NCI-H146 treated with DMSO at 0.1 percent for 48 hours (cell line): ENCODE measurements around the gene PRDM16.

Source experiments
- DNase-seq: peaks from one replicate; lab custom pipeline; 2025; ENCODE audit not compliant: unreplicated experiment; lab: John Stamatoyannopoulos, UW

Gene PRDM16

DNA sequence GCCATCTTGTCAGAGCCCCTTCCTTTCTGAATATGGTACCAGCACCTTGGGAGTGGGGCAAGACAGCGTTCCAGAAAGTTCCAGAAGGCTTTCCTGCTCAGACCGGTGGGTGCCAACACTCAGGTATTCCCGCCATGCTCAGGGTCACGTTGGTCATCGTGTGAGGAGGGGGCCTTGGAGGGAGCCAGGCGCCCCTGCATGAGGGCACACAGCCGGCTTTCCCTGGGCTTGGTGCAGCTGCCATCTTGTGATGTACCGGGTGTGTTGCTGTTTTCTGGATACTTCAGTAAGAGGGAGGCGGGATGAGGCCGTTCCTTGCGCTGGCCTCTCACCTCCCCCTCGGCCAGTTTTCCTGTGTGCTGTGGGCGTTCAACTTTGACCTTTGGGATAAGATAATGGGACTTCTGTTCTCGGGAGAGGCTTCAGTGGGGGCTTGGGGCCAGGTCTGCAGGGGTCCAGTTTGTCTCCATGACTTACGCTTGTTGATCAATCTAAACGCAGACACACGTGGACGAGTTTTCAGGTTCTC lies 69.7 kb downstream of the PRDM16 start:
- no peak for DNase-seq

DNA sequence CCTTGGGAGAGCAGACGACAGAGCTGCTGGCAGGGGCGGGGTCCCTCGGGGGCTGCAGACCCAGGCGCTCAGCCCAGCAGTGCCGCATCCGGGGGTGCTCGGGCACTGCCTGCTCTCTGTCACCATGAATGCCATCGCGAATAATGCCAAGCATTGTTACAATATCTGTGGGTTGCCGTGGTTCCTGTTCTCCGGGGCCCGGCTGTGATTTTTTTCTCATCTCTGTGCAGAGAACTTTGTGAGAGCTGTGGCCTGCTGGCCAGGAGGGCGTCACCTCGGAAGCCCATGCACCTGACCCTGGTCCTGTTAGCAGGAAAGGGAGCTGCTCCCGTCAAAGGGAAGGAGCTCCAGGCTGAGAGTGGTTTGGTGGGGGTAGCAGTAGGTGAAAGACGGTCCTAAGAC lies 70.4 kb downstream of the PRDM16 start:
- DNase-seq: no peak

DNA sequence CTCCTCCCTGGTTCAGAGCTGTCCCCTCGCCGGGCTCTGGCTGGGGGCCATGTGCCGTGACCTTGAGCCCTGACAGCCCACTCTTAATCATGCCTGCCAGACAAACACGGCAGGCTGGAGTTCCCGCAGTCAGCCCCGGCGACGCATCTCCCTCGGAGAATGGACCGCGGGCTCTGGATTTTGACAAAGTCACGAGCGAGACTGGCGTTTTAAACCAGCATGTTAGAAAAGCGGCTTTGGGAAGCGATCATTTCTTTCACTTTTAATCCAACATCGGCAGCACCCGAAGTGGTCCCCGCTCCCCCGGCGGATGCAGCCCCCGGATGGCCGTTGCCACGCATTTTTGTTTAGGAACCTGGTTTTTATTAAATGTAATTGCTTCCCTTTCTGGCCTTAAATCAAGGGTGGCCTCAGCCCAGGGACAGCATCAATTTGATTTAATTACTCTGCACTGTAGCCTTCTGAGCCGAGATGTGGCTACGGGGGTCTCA lies 70.9 kb downstream of the PRDM16 start:
- DNase-seq: no peak

DNA sequence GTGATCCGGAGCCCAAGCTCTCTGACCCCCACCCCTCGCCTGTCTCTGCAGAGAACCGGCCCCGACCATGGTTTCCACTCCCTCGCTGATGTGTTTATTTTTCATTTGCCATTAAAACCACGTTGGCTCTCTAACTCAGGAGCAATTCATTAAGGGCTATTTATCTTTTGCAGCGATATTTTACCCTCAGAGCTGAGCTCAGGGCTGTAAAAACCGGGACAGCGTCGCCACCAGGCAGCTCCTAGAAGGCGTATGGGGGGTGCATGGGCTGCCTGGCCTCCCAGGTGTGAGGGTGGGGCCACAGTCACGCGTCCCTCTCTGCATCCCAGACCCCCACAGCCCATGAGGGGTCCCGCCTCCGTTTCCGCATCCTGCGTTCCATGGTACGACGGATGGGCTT lies 71.4 kb downstream of the PRDM16 start:
- DNase-seq: no peak

DNA sequence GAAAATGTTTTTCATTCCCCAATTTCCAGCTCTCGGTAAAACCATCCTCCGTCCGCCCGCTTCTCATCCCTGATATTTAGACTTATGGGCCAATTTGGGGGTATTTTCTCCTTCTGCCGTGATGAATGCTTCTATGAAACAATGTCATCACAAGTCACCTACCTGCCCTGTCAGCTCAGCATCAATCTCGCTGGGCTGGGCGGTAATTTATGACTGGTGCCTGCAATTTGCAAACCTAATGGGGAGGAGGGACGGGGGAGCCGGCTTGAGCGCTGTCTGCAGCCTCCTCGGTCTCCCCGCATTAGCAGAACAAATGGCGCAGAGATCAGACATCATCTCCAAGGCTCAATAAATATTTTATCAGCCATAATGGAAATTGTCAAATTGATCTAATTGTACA lies 72.1 kb downstream of the PRDM16 start:
- DNase-seq: no peak

DNA sequence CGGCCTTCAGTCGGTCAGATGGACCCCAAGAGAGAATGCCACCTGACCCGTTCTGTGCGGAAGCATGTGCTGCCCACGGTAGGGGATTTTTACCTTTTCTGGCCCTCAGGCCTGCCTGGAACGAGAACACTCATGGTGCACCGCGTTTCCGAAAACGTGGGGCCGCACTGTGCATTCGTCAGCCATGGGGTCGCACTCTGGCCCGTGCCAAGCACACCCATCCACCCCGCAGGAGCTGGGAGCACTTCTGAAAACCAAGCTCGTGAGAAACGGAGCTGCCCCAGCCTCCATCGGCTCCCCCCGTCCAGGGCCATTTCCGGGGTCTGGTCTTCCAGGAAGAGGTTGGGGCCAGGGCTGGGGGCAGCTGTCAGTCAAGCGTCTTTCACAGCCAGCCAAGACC lies 72.8 kb downstream of the PRDM16 start:
- DNase-seq: no peak

DNA sequence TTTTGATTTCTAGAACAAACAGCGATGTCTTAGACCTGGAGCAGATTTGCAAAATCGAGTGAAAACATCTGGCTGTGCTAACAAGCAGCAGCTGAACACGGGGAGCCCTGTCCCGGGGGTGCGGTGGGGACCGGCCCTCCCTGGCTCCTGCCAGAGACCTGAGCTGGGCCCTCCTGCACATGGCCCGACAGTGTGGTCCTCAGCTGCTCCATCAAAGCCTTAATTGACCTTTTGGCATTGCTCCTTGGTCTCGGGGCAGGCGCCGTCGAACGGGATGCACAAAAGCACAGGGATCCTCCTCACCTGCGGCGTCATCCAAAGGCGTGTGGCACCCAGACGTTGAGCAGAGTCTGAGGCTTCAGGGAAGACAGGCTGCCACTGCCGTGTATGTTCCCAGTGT lies 73.2 kb downstream of the PRDM16 start:
- no peak for DNase-seq

DNA sequence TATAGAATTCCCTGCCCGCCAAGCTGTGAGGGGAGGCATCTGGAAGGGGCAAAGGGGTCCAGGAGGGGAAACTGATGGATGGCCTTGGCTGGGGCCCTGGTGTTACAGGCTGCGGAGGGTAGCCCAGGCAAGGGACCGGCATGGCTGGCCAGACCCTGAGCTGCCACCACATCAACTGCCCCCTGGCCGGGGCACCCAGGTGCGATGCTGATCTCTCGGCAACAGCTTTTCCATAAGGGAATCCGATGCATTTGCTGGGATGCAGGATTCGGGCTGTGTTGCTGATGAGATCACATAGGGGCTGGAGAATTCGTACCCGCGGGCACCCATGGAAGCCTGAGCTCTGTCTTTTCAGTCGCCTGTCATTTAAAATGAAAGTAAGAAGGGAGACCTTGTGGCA lies 73.7 kb downstream of the PRDM16 start:
- no peak for DNase-seq

DNA sequence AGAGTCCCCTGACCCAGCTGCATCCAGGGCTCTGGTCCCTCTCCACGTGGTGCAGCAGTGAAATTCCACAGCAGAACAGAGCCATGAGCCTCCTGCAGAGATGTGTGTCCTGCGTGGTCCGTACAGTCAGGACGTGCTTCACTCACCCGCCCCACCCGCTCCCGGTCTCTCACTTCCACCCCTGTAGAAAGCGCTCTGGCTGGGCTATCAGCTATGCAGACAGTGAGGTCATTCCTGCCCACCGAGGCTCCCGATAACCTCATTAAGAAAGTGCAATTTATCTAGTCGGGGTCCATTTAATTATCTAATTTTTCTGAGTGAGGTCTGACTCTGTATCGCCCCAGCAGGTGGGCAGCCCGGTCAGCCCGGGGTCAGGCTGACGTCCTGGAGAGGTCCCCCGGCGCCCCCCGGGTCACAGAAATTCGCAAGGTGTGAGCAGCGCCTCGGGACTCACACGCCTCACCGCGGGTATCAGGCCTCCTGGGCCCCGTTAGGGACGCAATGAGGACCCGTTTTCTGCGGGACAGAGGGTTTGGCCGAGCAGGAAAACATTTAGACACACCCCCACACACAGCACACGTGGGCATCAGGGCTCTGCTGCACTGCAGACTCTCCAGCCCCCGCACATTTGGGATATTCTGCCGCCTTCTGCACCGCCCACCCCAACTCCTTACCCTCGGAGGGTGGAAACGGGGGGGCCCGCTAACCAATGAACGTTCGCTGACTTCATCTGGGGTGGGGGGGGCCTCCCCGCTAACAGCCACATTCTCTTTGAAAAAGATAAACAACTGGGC lies 76.7 kb downstream of the PRDM16 start:
- DNase-seq: no peak

DNA sequence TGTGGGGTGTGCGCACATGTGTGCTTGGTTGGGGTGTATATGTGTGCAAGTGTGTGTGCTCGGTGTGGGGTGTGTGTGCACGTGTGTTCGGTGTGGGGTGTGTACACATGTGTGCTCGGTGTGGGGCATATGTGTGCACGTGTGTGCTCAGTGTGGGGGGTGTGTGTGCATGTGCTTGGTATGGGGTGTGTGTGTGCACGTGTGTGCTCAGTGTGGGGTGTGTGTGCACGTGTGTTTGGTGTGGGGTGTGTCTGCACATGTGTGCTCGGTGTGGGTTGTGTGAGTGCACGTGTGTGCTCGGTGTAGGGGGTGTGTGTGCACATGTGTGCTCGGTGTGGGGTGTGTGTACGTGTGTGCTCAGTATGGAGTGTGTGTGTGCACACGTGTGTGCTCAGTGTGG lies 77.5 kb downstream of the PRDM16 start:
- DNase-seq: no peak

DNA sequence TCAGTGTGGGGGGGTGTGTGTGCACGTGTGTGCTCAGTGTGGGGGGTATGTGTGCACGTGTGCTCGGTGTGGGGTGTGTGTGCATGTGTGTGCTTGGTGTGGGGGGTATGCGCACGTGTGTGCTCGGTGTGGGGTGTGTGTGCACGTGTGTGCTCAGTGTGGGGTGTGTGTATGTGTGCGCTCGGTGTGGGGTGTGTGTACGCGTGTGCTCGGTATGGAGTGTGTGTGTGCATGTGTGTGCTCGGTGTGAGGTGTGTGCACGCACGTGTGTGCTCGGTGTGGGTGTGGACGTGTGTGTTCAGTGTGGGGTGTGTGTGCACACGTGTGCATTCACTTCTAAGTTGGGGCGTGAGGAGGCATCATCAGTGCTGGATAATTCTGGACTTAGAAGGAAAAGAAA lies 77.9 kb downstream of the PRDM16 start:
- DNase-seq: no peak

DNA sequence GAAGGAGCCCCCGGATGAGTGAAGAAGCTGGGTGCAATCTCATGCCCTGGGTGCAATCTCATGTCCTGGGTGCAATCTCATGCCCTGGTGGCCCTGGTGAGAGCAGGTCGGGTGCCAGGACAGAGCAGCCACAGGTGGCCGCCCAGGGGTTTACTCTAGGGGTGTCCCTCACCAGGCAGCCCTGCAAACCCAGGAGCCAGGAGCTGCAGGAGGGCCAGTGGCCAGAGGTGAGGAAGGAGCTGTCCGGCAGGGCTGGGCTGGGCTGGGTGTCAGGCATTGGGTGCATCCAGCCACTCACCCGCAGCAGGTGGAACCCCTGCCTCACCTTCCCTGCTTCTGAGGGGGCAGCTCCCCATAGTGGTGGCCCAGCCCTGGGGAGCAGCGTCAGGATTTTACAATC lies 79.2 kb downstream of the PRDM16 start:
- no peak for DNase-seq

DNA sequence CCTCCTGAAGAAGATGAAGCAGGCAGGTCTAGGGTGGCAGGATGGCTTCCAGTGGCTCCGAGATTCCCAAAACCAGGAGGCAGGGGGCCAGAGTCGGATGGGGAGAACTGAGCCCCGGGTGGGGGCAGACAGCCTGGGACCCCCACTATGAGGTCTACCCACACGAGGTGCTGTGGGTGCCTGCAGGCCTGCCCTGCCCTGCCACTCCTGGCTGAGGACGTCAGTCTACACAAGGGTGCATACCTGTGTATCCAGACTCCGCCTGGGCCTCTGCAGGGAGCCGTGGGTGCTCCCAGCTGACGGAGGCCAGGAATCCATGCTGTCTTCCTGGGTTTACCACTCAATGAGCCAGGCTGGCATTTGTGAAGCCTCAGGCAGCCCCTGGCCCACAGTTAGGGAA lies 80.3 kb downstream of the PRDM16 start:
- no peak for DNase-seq

DNA sequence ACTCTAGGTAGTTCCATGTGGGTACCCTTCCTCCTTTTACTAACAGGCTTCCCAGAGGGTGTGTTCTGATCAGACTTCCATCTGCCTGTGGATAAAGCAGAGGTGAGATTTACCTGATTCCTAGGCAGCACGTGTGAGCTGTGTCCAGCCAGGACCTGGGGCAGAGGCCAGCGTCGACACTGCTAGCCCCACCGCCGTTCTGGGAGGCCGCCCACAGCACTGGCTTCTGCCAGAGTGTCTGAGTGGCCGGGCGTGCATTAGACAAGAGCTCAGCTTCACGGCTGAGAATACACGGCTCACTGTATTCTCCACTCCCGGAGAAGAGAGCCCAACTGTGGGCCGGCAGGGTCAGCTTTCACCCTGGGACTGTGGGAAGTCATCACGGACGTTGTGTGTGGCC lies 82.5 kb downstream of the PRDM16 start:
- DNase-seq: no peak

DNA sequence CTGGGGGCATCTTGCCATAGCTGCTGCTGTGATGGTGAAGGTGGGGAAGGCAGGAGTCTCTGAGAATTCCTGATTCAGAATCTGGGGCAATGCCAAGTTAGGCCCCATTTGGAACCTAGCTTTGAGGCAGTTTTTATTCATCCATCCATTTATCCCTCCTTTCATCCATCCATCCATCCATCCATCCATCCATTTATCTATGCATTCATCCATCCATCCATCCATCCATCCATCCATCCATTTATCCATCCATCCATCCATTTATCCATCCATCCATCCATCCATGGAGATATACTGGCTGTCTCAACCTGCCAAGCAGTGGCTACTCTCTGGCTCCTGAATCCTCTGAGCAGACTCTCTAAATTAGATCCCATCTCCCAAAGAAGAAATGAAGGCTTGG lies 83.1 kb downstream of the PRDM16 start:
- DNase-seq: no peak

DNA sequence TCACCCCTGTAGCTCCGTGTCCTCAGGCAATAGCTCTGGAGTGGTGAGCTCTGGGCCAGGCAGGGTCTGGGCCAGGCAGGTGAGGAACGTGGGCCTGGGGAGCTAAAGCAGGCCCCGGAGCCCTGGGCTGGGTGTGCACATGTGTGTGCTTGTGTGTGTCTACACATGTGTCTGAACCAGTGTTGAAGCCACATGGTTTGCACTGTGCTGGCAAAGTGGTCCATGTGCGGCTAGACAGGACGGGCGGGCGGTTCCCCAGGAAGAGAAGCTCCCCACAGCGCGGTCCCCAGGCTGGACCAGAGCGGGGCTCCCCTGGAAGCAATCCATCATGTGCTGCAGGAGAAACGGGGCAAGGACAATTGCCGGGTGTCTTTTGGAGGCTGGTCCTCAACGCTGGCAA lies 84.2 kb downstream of the PRDM16 start:
- DNase-seq: no peak

DNA sequence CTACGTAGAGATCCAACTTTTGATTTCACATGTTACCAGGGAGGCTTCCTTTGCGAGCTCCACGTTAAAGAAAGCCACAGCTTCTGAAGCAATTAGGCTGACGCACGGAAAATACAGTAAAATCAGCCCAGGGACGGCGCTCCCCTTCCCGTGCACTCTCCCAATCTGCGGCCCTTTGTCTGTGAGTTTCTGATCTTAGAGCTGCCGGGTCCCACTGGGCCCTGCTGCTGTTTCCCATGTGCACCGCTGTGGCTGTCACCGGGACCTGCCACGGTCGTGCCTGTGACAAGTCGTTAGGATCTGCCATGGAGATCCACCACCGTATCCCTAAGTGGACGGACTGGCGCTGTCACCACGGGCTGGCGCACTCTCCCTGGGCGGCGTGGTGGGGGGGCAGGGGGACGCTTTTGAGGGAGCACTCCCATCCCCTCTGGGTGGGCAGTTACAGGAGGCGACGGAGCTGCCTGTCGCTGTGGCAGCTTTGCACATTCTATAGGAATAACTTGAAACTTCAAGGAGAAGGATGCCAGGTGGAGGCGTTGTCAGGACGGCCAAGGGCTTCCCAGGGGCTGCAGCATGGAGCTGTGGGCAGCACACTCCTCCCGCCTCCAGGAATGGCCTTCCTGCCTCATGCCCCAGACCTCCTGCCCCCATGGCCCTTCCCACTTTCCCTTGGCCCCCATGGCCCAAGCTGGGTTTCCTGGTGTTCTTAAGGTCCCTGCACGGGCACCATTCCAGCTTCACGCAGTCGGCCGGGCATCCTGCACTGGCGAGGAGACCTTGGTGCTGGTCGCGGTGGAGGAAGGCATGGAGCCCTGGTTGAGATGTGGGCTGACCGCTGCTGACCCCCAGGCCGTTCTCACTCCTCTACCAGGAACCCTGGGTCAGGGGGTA lies 85.1 kb downstream of the PRDM16 start:
- no peak for DNase-seq

DNA sequence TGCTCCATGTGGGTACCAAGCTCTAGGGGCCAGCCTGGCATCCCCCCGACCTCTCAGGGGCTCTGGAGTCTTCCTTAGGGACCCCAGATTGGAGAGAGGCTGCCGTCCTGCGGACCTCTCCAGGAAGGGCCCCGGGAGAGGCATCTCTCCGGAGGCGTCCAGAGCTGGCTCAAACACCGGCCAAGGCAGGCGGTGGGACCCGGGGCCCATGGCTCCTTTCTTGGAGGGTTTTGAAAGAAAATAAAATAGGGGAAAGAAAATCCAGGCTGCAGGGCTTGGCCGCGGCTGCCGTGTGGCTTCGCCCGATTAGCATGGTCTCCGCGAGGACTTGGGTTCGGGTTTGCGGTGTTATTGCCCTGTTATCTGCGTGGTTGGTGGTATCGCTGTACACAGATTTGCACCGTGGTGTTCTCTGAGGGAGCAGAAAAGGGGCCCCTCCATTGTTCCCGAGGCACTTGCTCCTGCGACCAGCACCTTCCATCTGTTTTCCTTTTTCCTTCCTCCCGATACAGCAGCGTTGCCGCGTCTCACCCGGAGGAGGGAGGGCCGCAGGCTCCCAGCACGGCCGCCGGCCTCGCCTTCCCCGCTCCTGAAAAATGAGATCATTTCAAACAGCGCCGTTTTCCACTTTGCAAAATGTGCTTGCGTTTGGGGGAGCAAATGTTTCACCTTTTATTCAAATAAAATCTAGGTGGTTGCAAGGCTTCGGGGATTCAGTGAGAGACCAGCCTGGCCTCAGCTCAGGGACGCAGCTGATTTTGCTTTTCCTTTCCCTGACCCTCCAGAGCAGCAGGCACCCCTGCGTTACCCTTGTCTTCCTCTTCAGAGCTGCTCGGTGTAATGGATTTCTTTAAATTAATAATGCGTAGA lies 86.3 kb downstream of the PRDM16 start:
- no peak for DNase-seq

DNA sequence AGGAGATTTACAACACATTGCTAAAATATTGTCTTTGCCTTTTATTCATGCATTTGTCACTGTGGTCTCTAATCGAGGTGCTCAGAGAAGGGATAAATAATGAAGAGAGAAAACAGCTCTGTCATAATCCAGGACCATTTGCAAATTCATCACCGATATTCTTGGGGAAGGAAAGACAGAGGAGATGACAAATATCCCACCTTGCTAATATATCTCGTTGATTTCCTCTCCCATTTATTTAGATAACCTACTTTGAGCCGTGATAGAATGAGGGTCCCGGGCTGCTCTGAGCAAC lies 86.9 kb downstream of the PRDM16 start:
- no peak for DNase-seq

DNA sequence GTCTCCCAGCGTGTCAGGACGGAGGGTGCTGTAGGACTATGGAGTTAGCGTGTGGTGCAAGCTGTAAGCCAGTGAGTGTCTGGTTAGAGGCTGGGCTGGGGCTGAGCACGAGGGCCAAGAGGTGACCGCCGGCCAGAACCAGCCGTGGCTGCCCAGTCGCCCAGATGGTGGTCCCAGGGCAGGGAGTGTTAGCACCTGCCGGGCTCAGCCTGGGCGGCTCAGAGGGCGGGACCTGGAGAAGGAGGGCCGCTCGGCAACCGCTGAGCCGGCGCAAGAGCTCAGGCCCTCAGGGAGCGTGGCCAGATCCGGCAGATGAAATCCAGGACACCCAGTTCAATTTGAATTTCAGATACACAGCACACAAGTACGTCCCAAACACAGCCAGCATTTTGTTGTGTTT lies 87.9 kb downstream of the PRDM16 start:
- no peak for DNase-seq

DNA sequence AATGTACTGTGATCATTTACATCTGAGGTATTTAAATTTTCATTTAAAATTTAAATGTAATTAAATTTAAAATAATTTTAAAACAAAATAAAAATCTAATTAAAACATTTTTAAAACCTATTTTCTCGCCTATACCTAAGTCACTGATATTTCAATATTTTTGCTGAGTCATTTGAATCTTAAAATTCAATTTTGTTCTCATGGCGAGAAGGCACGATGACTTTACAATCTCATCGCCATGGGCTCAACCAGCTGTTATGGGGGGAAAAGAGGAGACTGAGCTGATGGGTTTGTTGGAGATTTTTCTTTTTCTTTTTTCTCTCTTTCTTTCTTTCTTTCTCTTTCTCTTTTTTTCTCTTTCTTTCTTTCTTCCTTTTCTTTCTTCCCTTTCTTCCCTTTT lies 89.3 kb downstream of the PRDM16 start:
- no peak for DNase-seq
